GM19455 (cell line): ENCODE data around the gene MMEL1.
"Not testable (repeated sequence)": the region's sequence is repeated elsewhere in the genome, so short reads cannot be mapped to it uniquely, and the experiment has no call there.

ENCODE experiments used
- ATAC-seq: cut with Tn5 transposase; IDR thresholded peaks from one replicate; pipeline ENCODE4 v1.9.1; 2021; ENCODE audit not compliant: unreplicated experiment

Gene MMEL1

DNA sequence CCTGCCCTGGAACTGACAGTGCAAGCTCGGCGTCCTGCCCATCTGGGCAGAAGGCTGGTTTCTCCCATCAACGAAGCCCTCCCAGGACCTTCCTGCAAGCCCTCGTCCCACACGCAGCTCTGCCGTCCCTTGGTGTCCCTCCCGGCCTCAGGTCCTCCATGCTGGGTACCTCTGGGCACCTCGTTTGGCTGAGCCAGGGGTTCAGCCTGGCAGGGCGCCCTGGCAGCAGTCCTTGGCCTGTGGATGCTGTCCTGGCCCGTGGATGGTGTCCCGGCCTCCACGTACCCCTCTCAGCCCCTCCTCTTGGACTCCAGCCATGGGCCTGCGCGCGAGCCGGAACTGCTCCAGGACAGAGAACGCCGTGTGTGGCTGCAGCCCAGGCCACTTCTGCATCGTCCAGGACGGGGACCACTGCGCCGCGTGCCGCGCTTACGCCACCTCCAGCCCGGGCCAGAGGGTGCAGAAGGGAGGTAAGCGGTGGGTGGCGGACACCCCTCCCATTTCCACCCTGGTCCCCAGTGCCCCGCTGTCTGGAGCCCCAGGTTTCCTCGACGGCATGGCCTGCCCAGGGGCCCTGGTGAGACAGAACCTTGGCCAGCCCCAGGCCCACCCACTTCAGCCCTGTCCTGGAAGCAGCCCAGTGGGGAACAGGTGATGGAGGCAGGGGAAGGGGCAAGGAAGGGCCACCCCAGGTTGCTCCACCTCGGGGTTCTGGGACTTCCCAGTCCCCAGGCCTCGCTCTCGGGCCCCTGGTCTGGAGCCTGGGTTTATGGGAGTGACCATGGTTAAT lies 73.1 kb downstream of the MMEL1 start:
- ATAC-seq = no peak

DNA sequence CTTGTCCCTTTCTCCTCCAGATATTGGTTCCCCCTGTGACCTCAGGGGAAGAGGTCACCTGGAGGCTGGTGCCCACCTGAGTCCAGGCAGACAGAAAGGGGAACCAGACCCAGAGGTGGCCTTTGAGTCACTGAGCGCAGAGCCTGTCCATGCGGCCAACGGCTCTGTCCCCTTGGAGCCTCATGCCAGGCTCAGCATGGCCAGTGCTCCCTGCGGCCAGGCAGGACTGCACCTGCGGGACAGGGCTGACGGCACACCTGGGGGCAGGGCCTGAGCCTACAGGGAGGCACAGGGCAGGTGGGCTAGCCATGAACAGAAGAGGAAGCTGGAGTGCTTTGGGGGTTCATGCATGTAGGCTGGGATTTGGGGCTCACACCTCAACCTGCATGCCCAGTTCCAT lies 74.0 kb downstream of the MMEL1 start:
- ATAC-seq = no peak

DNA sequence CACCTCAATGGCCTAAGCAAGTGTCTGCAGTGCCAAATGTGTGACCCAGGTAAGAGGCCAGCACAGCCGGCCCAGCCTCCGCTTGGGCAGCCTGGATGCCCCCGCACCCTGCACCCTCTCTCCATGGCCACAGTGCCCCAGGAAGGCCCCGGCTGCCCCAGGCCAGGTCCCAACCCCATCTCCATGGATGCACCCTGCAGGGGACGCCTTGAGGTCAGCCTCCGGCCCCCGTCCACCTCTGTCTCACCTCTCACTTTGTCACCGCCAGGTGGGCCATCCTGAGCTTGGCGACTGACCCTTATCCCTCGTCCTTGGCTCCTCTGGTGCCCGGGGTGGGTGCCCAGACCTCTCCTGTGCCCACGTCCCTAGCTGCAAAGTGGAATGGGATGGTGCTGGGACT lies 74.4 kb downstream of the MMEL1 start:
- no peak for ATAC-seq

DNA sequence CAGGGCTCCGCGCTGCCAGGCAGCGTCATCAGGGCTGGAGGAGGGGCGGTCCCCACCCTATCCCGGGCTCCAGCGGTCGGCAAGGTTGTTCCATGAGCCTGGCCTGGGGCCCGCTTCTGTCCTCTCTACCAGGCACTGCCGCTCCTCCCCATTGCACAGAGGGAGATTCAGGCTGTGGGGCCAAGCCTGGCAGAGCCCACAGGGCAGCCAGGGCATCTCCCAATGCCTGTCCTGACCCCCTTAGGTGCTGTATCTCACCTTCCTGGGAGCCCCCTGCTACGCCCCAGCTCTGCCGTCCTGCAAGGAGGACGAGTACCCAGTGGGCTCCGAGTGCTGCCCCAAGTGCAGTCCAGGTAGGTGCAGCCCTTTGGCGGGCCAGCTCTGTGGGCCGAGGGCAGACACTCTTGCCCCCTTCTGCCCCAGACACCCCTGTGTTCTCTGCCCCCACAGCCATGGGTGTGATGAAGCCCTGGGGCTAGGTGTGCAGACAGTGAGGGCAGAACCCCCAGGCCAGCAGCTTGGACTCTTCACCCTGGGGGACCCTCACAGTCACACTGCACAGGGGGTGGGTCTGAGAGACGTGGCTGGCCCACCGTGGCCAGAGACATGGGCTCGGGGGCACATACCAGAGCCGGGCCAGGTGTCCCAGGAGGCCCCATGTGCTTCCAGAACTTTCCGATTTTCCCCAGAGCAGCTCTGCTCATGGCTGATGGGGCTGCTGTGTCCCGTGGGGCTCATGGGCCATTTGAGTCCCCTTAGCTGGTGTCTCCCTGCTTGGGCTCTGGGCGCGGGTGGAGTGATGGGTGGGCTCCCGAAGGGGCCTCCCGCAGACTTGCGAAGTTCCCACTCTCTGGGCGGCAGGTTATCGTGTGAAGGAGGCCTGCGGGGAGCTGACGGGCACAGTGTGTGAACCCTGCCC lies 75.1 kb downstream of the MMEL1 start:
- no peak for ATAC-seq

DNA sequence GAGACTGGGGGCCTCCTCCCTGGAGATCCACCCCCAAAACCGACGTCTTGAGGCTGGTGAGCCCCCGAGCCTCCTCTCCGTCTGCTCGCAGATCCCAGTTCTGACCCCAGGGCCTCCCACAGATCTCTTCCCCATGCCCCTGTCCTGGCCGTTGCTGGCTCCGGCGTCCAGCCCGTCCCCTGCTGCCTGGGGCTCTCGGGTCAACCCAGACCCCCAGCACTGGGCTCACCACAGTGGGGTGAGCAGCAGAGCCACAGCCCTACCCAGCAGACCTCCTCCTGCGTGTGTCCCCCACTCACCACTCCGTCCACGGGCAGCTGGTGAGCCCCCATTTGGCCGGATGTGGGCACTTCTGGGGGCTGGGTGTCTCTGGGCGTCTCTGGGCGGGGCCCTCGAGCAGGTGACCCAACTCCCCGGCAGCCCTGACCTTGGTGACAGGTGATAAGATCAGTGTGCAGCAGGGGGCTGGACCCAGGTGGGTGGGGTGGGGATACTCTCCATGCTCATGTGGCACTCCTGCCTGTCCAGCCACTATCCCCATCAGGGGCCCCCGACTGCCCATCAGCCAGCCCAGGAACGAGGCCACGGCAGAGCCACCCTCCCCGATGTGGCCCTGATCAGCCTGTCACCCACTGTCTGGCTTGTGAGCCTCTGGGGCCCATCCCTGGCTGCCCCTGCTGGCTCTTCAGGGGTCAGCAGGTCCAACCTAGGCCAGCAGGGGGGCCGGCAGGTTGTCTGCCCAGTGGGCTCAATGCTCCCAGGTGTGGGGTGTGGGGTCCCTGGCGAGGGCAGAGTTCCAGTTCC lies 75.9 kb downstream of the MMEL1 start:
- peak; percentile 30 for ATAC-seq

DNA sequence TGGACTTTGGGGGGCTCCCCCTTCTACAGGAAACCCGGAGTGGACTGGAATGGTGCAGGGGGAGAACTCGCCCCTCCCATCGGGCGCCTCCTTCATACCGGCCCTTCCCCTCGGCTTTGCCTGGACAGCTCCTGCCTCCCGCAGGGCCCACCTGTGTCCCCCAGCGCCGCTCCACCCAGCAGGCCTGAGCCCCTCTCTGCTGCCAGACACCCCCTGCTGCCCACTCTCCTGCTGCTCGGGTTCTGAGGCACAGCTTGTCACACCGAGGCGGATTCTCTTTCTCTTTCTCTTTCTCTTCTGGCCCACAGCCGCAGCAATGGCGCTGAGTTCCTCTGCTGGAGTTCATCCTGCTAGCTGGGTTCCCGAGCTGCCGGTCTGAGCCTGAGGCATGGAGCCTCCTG lies 76.5 kb downstream of the MMEL1 start, which contains the start of gene TNFRSF14:
TNFRSF14 (plus strand) TSS at position 95 of the 401 bp plus-strand sequence; CDS start at position 389, 294 bp downstream.
- peak; percentile 48 for ATAC-seq

DNA sequence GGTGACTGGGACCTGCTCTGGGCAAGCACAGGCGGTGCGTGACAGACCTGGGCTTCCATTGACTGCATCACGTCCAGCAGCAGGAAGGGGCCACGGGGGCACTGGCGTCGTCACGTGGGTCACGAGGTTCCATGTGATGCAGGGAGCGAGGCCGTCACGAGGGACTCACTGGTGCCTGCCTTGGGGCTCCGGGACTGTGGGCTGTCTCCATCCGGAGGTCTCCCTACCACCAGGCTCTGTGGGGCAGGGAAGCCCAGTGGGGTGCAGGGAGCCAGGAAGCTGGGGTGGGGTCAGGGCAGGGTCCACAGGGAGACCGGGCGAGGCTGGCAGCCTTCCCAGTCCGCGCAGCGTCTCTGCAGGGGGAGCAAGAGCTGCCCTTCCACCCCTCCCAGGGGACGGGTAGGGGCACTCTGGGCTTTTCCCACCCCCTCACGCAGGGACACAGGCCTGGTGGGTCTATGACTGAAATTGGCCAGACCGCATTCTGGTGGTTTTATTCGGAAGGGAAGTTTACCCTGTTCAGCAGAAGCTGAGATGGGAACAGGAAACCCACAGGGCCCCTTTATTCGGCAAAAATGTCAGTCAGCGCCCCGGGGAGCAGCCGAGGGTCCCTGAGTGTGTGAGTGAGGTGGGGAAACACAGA lies 77.1 kb downstream of the MMEL1 start:
- peak; percentile 28 for ATAC-seq

DNA sequence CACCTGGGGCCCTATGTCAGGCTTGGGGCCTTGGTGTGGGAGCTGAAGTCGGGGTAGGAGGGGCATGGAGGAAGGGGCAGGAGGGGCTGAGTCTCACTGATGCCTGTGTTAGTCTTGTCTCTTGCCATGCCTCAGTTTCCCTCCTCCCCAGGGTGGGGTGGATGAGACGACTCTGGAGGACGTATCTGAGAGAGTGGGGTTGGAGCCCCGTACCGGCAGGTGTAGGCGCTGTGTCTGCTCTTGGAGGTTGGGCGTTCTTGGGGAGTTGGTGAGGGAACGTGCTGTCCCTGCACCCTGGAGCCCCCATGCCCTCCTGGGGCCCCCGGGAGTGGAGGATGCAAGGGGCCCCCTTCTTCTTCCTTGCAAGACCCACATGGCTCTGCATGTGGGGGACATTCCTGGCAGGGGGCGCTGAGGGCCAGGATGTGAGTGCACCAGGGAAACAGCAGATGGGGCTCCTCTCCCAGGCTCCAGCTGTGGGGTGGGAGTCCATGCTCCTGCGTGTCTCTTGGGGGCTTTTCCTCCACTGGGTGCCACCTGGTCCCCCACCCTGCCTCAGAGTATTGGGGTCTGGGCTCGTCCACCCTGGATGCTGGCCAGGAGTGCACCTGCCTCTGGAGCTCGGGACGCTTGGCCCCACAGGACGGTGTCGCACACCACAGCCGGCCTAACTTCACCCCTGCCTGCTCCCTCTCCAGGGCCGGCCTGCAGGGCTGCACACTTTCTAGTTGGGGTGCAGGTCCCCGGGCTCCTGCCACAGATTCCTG lies 78.0 kb downstream of the MMEL1 start:
- no peak for ATAC-seq

DNA sequence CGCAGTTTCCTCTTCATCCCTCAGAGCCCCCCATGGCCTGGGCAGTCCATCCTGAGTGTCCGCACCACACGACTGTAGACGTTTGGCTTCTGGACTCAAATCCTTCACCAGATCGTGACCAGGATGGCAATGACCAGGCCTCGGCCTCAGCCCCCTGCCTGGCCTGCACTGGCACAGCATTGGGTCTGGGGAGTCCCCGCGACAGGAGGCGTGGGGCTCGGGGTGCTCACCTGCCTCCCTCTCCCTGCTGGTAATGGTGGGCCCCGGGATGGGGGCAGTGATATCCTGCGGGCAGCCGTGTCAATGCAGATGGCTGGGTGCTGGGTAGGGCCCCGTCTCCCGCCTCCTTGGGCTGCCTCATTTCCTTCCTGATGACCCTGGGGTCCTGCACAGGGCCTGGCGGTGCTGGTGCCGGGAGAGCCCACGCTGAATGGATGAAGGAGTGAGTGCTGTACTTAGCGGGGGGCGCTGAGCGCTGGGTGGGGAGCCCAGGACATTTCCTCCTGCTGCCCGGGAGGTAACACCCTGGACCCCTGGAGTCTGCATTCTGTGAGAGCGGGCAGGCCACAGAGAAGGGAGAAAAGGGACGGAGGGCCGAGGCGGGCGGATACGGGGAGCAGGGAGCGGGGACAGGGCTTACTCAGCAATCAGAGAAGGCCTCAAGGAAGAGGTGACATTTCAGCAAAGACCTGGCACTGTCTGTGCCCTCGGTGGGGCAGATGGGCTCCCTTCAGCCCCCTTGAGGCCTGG lies 78.8 kb downstream of the MMEL1 start:
- no peak for ATAC-seq

DNA sequence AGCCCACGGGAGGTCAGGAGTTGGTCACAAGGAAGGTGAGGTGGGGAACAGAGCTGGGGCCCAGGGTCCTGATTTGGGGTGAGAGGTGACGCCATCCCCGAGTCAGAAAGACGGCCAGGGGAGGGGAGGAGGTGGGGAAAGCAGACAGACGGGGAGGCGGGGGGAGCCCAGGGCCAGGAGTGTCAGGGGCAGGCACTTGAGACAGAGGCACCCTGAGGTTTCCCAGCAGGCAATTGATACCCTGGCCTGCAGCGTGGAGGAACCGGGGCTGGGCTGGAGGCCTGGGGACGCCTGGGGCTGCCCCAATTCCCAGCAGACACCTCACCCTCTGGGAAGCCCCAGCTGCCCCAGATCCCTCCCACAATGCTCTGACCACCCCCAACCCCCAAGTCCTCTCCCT lies 79.7 kb downstream of the MMEL1 start:
- not testable (repeated sequence) for ATAC-seq

DNA sequence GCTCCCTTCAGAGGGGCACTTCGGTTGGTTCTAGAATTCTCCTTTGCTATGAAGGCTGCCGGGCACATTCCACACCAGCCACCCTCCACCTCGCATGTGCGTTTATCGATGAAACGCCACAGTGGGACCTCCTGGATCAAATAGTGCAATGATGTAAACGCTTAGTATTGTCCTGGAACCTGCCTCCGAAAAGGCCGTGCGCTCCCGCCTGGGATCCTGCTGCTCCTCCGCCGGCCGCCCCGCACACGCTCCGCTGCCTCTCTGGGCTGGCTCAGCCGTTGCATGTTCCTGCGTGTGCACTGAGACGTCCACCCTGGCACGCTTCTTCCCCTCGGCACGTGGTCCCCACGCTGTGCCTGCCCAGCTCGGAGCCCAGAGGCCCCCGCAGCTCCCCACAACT lies 80.6 kb downstream of the MMEL1 start:
- no peak for ATAC-seq

DNA sequence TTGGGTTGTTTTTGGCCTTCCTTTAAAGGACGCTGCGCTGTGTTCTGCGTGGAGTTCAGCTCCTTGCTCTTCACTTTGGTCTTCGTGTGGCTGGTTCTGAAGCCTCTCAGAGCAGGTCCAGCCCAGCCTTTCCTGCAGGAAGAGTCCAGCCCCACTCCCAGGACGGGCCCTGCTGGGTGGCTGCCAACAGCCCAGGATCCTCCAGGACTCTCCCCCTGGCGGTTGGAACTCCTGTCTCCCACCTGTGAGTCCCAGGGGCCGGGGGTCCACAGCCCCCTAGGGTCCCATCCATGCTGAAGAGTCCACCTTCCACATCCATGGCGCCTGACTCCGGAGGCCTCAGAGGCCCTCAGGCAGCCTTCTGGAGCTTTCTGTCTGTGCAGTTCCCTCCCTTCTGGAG lies 81.3 kb downstream of the MMEL1 start:
- ATAC-seq = not testable (repeated sequence)

DNA sequence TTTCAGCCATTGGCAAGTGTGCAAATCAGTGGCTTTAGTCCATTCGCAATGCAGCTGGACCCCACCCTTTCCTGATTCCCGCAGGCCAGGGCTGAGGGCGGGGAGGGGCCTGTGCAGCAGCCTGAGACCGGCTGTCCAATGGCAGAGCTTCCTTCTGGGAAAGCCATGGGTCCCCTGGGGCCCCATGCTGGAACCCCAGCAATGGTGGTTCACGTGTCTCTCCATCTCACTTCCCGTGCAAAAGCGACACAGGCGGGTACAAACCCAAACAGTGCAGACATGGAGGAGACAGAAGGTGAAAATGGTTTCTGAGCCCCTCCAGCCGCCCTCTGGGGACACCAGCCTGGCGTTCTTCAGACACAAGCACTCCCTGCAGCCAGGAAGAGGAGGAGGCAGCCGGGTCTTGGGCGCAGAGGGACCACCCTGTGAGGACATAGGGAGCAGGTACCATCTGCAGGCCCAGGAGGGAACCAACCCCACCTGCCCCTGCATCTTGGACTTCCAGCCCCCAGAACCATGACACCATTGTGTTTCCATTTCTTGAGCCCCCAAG lies 82.4 kb downstream of the MMEL1 start:
- ATAC-seq = not testable (repeated sequence)

DNA sequence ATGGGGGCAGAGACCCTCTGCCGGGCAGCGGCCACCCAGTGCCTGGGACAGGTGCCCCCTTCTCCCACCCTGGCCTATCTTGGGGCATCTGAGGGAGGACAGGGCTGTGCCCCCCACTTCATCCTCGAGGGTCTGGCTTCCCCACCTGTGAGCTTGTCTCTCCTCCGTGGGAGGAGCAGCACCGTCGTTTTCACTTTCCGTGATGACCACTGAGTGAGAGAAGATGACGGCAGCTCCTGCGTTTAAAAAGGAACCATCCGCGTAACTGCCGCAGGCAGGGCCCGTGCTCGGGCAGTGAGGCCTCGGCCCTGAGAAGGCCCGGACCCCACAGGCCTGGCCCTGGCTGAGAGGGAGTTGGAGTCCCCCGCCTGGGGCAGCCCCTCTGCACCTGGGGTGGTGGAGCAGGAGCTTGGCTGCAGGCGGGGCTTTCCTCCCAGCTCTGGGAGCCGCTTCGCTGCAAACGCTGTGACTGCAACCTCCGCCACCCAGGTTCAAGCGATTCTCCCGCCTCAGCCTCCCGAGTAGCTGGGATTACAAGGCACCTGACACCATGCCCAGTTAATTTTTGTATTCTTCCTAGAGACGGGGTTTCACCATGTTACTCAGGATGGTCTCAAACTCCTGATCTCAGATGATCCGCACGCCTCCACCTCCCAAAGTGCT lies 83.3 kb downstream of the MMEL1 start:
- not testable (repeated sequence) for ATAC-seq

DNA sequence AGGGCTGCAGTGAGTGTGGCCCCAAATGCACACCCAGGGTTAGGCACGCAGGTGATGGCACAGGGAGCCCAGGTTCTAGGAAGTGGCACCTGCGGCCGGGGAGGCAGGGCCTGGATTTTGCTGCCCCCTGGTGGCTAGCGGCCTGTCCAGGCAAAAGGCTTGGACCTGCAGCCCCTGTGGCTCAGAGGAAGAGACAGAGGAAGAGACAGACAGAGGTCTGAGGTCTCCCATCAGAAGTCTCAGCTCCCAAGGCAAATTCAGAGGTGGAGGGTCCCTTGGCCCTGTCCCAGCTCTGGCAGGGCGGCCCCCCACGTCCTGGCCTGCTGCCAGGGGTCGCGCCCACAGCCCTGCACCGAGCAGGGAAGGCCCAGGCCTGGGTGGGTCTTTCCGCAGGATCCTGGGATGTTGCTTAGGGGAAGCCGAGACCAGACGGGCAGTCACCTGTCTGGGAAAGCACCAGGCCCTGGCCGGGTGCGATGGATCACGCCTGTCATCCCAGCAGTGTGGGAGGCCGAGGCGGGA lies 84.7 kb downstream of the MMEL1 start:
- no peak for ATAC-seq

DNA sequence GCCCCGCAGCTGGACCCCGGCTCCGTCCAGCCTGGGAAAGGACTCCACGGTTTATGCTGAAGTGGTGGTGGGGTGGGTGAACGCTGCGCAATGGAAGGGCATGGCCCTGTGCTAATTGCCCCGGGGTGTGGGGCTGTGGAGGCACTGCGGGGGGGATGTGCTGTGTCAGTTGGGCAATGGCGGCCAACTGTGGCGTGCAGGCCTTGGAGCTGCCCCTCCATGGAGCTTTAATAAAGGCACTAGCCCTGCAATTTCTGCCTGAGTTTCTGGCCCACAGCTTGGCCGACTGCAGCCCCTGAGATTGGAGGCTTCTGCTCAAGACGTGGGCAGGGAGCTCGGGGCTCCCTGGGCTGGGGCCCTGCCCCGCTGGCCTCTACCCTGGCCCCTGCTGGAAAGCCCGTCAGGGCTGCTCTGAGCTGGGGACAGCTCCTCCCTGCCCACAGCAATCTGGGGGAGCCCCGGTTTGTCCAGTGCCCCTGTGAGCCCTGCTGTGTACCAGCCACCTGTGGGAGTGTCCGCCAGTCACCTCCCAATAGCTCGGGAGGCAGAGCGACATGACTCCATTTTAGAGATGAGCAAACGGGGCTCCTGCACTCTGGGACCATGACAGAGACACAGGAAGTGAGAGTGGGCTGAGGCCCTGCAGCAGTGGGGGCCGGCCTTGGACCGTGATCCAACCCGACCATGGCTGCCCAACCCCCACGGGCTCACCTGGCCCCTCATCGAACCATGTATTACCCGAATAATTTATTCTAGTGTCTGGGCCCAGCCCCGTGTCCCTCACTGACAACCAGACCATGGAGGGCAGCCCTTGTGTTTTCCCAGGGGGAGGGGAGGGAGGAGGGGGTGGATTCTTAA lies 85.4 kb downstream of the MMEL1 start:
- no peak for ATAC-seq
